Gastrocnemius medialis (tissue), 4 donors: Measurements from ENCODE around the gene PPP2R3B. TPM values are rescaled to one million over a fixed set of nuclear protein-coding genes. Genes with fewer than 3 reads are reported as not detected.
"Not testable (repeated sequence)": the region's sequence is repeated elsewhere in the genome, so short reads cannot be mapped to it uniquely, and the experiment has no call there.

Source experiments
- ATAC-seq, 2 donors: fragments of 150-250 bp; one replicate each; pipeline ENCODE4 v1.9.1; 2016
- DNase-seq, 2 donors: peaks; one replicate each; pipeline ENCODE4 v3.0.0-alpha.2; 2019
- H3K27ac ChIP-seq, 4 donors: fragments of 200-600 bp; sonication (generic); 1 replicate in 1 of 4; 2 replicates in 3 of 4; pipeline ENCODE4 v1.5.1; 2016 to 2018; ENCODE audit warnings: mild to moderate bottlenecking in 2 of 4, moderate library complexity in 1 of 4
- H3K27me3 ChIP-seq, 3 donors: fragments of 200-600 bp; sonication (generic) in 2 of 3; 1 replicate in 1 of 3; 2 replicates in 2 of 3; pipeline versions ENCODE4 v1.5.1 to v1.6.0; 2016 to 2019; ENCODE audit warnings: mild to moderate bottlenecking in 1 of 3, moderate library complexity in 1 of 3
- H3K36me3 ChIP-seq, 2 donors: fragments of 200-600 bp; sonication (generic) in 1 of 2; one replicate each; pipeline ENCODE4 v1.5.1; 2017 to 2018
- H3K4me1 ChIP-seq, 2 donors: fragments of 200-600 bp; sonication (generic) in 1 of 2; one replicate each; pipeline ENCODE4 v1.5.1; 2016 to 2017; ENCODE audit warnings: mild to moderate bottlenecking in 2 of 2
- H3K4me3 ChIP-seq, 4 donors: fragments of 200-600 bp; sonication (generic) in 3 of 4; 1 replicate in 1 of 4; 2 replicates in 3 of 4; pipeline ENCODE4 v1.5.1; 2016 to 2019; ENCODE audit warnings: mild to moderate bottlenecking in 2 of 4
- H3K9me3 ChIP-seq, 3 donors: fragments of 200-600 bp; sonication (generic) in 2 of 3; 1 replicate in 1 of 3; 2 replicates in 2 of 3; pipeline ENCODE4 v1.5.1; 2016 to 2019
- POLR2A ChIP-seq, 2 donors: fragments of 450-650 bp; IDR thresholded peaks; one replicate each; pipeline ENCODE4 v1.6.1; 2017; ENCODE audit warnings: antibody characterized with exemption in 2 of 2, mild to moderate bottlenecking in 2 of 2, moderate library complexity in 2 of 2
- in situ Hi-C, 4 donors: fragments of 200-750 bp; cut with MboI; loops; one replicate each; pipeline versions ENCODE4 v1.15.0 to v1.8.0; 2017; ENCODE audit warnings: low sequenced_read_pairs in 4 of 4
- intact Hi-C: fragments of 100-400 bp; cut with DNase I; formaldehyde crosslinking; loops from one replicate; pipeline ENCODE4 v1.15.1; 2023; ENCODE audit warnings: low total_unique reads
- total RNA-seq, 4 donors: library from RNA; depleted of rRNA; stranded (reverse); fragments of >200 nt; gene quantifications; one replicate each; pipeline versions ENCODE4 v1.1.0 to v1.2.3, GENCODE V29; 2016
- TF ChIP-seq, protein P1 (sequence below), 5 experiments: fragments of 450-650 bp in 3 of 5; fragments of 200-600 bp in 2 of 5; sonication (generic) in 2 of 5; IDR thresholded peaks in 4 of 5; conservative IDR thresholded peaks in 1 of 5; 1 replicate in 4 of 5; 2 replicates in 1 of 5; pipeline ENCODE4 v1.5.1; 2016 to 2019; ENCODE audit warnings: antibody characterized with exemption in 5 of 5, mild to moderate bottlenecking in 3 of 5, moderate library complexity in 3 of 5

PPP2R3B gene
- total RNA-seq, 4 donors from 2014 or later: 53.8 to 103 (median 69.4) TPM

DNA sequence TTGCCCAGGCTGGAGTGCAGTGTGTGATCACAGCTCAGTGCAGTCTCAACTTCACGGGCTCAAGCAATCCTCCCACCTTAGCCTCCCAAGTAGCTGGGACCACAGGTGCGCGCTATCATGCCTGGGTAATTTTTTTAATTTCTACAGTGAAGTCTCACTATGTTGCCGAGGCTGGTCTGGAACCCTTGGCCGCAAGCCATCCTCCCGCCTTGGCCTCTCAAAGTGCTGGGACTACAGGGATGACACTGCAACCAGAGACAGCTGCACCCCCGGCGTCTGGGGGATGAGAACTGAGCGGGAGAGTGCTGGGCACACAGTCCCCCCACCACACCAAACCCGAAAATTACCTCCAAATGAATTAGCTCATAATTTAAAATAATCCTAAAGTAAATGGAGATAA, 35.0 kb downstream of the PPP2R3B start:
- no peaks in the 10 kb centered on the region for H3K27me3 ChIP-seq
- peaks cover 0 to 6% of the 10 kb centered on the region in 2 donors for H3K36me3 ChIP-seq
- TF ChIP-seq POLR2A (IDR thresholded peaks at IDR 0.05): no peak
- TF ChIP-seq, protein P1, sequence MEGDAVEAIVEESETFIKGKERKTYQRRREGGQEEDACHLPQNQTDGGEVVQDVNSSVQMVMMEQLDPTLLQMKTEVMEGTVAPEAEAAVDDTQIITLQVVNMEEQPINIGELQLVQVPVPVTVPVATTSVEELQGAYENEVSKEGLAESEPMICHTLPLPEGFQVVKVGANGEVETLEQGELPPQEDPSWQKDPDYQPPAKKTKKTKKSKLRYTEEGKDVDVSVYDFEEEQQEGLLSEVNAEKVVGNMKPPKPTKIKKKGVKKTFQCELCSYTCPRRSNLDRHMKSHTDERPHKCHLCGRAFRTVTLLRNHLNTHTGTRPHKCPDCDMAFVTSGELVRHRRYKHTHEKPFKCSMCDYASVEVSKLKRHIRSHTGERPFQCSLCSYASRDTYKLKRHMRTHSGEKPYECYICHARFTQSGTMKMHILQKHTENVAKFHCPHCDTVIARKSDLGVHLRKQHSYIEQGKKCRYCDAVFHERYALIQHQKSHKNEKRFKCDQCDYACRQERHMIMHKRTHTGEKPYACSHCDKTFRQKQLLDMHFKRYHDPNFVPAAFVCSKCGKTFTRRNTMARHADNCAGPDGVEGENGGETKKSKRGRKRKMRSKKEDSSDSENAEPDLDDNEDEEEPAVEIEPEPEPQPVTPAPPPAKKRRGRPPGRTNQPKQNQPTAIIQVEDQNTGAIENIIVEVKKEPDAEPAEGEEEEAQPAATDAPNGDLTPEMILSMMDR (IDR thresholded peaks at IDR 0.05 in 4 of 5, conservative IDR thresholded peaks at IDR 0.05 in 1 of 5): no peak
- no peaks in the 10 kb centered on the region for H3K4me1 ChIP-seq
- no peaks in the 10 kb centered on the region for H3K9me3 ChIP-seq
- no peak overlapping the region for H3K4me3 ChIP-seq
- ATAC-seq (no peak), DNase-seq (peak in 1 of 2 donors; percentile 6)
- peak overlapping the region in 1 of 4 donors; percentile 68 for H3K27ac ChIP-seq
- in situ Hi-C loops (no loop called here), intact Hi-C loops (no loop called here)

DNA sequence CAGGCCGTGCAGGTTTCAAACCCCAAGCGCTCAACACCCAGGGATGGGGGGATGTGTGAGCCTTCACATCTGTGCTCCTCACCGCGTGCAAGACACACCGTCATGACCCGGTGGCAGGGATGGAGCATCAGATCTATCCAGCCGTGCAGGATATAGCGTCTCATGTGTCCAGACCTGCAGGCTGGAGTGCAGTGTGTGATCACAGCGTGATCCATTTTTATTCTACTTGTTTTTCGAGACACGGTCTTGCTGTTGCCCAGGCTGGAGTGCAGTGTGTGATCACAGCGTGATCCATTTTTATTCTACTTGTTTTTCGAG, 35.4 kb downstream of the PPP2R3B start:
- H3K27ac ChIP-seq: peak overlapping the region in 1 of 4 donors; percentile 65

DNA sequence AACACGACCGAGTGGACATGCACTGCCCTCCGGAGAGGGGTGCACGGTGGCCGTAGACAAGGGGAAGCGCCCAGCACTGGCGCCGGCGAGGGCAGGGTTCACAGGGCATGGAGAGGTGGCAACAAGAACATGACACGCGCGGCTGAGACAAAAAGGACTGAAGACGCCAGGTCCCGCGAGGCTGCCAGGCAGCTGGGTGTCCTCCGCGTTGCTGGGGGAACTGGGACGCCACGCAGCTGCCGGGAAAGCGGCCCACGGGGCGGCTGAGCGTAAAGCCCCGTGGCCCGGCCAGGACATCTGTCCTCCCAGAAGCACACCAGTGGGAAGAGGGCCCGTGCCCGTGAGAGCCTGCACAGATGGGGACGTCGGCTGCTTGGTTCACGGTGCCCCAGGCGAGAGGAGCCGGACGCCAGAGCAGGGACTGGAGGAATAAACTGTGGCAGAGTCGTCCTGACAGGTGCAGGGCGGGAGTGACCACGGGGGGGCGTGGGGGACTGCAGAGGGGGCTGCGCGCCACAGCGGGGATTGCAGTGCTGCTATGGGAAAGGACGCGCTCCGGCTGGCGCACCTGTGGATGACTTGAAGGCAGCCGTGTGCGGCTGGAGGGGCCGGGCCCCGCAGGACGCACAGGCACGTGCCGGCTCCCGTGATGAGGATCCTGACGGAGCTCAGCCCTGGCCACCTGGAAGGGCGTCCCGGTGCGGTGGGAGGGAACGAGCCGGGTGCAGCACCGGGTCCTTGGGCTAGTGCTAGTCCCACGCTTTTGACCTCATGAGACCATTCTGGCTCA, 36.0 kb downstream of the PPP2R3B start:
- intact Hi-C loops (no loop called here), in situ Hi-C loops (no loop called here)
- ATAC-seq: peak; percentile 34 to 55
- H3K36me3 ChIP-seq: peaks cover 0 to 6% of the 10 kb centered on the region in 2 donors
- no peaks in the 10 kb centered on the region for H3K9me3 ChIP-seq
- H3K4me3 ChIP-seq: no peak overlapping the region
- TF ChIP-seq, protein P1 (IDR thresholded peaks at IDR 0.05 in 4 of 5, conservative IDR thresholded peaks at IDR 0.05 in 1 of 5): no peak
- no peak for TF ChIP-seq POLR2A (IDR thresholded peaks at IDR 0.05)
- DNase-seq: peak in 1 of 2 donors; percentile 51
- H3K4me1 ChIP-seq: no peaks in the 10 kb centered on the region
- peak overlapping the region in 2 of 4 donors; percentile 46 to 65 for H3K27ac ChIP-seq
- H3K27me3 ChIP-seq: no peaks in the 10 kb centered on the region

More for the DNA sequence above, 35.4 kb downstream of the PPP2R3B start:
- H3K4me3 ChIP-seq, intact Hi-C loops, in situ Hi-C loops, H3K9me3 ChIP-seq, H3K4me1 ChIP-seq, H3K36me3 ChIP-seq, DNase-seq, H3K27me3 ChIP-seq: not testable (repeated sequence)
- peak in 1 of 2 donors; percentile 73 for ATAC-seq

DNA sequence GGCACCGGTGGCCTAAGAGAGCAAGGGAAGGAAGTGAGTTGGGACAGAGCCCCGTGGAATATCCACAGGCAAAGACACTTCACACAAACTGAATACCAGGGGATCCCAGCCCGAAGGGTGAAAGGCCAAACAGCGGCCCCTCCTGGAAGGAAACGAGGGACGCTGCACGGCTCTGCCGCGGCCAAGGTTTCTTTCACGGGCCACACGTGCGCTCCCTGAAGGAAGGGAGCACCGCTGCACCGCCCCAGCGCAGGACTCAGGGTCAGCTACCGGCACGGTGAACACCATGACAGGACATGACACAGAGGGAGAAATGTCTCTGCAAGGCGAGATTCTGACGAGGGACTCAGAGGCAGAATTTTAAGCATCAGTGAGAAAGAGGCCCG, 36.6 kb downstream of the PPP2R3B start:
- Histone ChIP-seq H3K9me3 (no peaks in the 10 kb centered on the region), H3K27ac (peak overlapping the region in 2 of 4 donors; percentile 46 to 65), H3K27me3 (no peaks in the 10 kb centered on the region), H3K4me3 (no peak overlapping the region), H3K4me1 (no peaks in the 10 kb centered on the region), H3K36me3 (peaks cover 0 to 9% of the 10 kb centered on the region in 2 donors)
- intact Hi-C loops: no loop called here
- in situ Hi-C loops: no loop called here
- ATAC-seq (no peak), DNase-seq (peak in 1 of 2 donors; percentile 11)
- TF ChIP-seq, protein P1 (IDR thresholded peaks at IDR 0.05 in 4 of 5, conservative IDR thresholded peaks at IDR 0.05 in 1 of 5): no peak
- TF ChIP-seq POLR2A (IDR thresholded peaks at IDR 0.05): no peak

DNA sequence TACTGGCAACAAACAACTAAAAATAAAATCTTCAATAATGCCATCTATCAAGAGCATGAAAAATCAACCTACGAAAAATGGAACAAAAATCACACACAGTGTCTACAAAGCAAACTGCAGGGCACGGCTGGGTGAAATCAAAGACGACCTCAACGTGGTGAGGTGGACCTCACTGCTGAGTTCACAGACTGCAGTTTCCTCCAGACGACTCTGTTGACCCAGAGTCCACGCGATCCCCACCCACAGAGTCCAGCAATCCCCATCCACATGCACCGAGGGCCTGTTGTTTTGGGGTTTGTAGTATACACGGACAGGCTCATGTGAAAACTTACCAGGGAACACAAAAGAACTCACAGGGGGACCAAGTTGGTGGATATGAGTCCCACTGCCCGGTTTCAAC, 37.0 kb downstream of the PPP2R3B start:
- no peak overlapping the region for H3K4me3 ChIP-seq
- DNase-seq (peak in 1 of 2 donors; percentile 5), ATAC-seq (no peak)
- peak overlapping the region in 2 of 4 donors; percentile 46 to 65 for H3K27ac ChIP-seq
- H3K4me1 ChIP-seq: no peaks in the 10 kb centered on the region
- TF ChIP-seq POLR2A (IDR thresholded peaks at IDR 0.05): no peak
- TF ChIP-seq, protein P1 (IDR thresholded peaks at IDR 0.05 in 4 of 5, conservative IDR thresholded peaks at IDR 0.05 in 1 of 5): no peak
- intact Hi-C loops (no loop called here), in situ Hi-C loops (no loop called here)
- H3K36me3 ChIP-seq: peaks cover 0 to 13% of the 10 kb centered on the region in 2 donors
- no peaks in the 10 kb centered on the region for H3K9me3 ChIP-seq
- H3K27me3 ChIP-seq: no peaks in the 10 kb centered on the region
